ENCODE data around the gene TTC39A. TPM values are rescaled to one million over a fixed set of nuclear protein-coding genes. Genes with fewer than 3 reads are reported as not detected.

TTC39A gene
- total RNA-seq, 3 donors from 2014 or later = 32.3 to 95.1 (median 87.0) TPM

- ATAC-seq (no peak), DNase-seq (no peak)
- Histone ChIP-seq H3K4me1 (ENCODE audit: low read depth) (peaks cover 3% of the 10 kb centered on the region), H3K9me3 (no peaks in the 10 kb centered on the region), H3K4me3 (no peak overlapping the region), H3K36me3 (ENCODE audit: low read depth) (no peaks in the 10 kb centered on the region)
- intact Hi-C loops (cut with DNase I, micrococcal nuclease) = no loop called here
- TF ChIP-seq CTCF (IDR thresholded peaks at IDR 0.05) = no peak
These were observed 17.8 kb upstream of the TTC39A start for GRCh38 chr1:51348147-51348527.

- Histone ChIP-seq H3K9me3 (no peaks in the 10 kb centered on the region), H3K4me1 (ENCODE audit: low read depth) (peaks cover 3% of the 10 kb centered on the region), H3K4me3 (no peak overlapping the region), H3K36me3 (ENCODE audit: low read depth) (no peaks in the 10 kb centered on the region)
- no peak for ATAC-seq
- DNase-seq = no peak
- intact Hi-C loops (cut with DNase I, micrococcal nuclease) = no loop called here
- TF ChIP-seq CTCF (IDR thresholded peaks at IDR 0.05) = no peak
These were observed 17.2 kb upstream of the TTC39A start for GRCh38 chr1:51347398-51348146.

GRCh38 chr1:51346086-51346942 lies 16.0 kb upstream of the TTC39A start:
- intact Hi-C loops (cut with DNase I, micrococcal nuclease) = no loop called here
- no peak for TF ChIP-seq CTCF (IDR thresholded peaks at IDR 0.05)
- Histone ChIP-seq H3K36me3 (ENCODE audit: low read depth) (no peaks in the 10 kb centered on the region), H3K4me3 (no peak overlapping the region), H3K9me3 (no peaks in the 10 kb centered on the region), H3K4me1 (ENCODE audit: low read depth) (peaks cover 3% of the 10 kb centered on the region)
- ATAC-seq (no peak), DNase-seq (no peak)

GRCh38 chr1:51345300-51345687 lies 14.9 kb upstream of the TTC39A start:
- no peak for DNase-seq
- no peaks in the 10 kb centered on the region for H3K9me3 ChIP-seq
- no peak overlapping the region for H3K4me3 ChIP-seq
- intact Hi-C loops (cut with DNase I, micrococcal nuclease) = no loop called here
- no peaks in the 10 kb centered on the region for H3K36me3 ChIP-seq (ENCODE audit: low read depth)
- peaks cover 3% of the 10 kb centered on the region for H3K4me1 ChIP-seq (ENCODE audit: low read depth)
- peak; percentile 2 for ATAC-seq
- TF ChIP-seq CTCF (IDR thresholded peaks at IDR 0.05) = no peak

- intact Hi-C loops (cut with DNase I, micrococcal nuclease) = no loop called here
- Histone ChIP-seq H3K4me1 (ENCODE audit: low read depth) (peaks cover 3% of the 10 kb centered on the region), H3K4me3 (no peak overlapping the region), H3K9me3 (no peaks in the 10 kb centered on the region), H3K36me3 (ENCODE audit: low read depth) (no peaks in the 10 kb centered on the region)
- DNase-seq (peak; percentile 68 to 80 (median 70)), ATAC-seq (peak; percentile 92)
- TF ChIP-seq CTCF (IDR thresholded peaks at IDR 0.05) = no peak
These were observed 14.4 kb upstream of the TTC39A start for GRCh38 chr1:51344602-51345299.
